MCF 10A (cell line): ENCODE data around the gene EPGN. TPM values are rescaled to one million over a fixed set of nuclear protein-coding genes. Genes with fewer than 3 reads are reported as not detected.

Experiments
- BruUV-seq: library from RNA; stranded (reverse); fragments of 400-500 nt; replicated peaks from 2 replicates; lab custom pipeline; 2021; lab: Mats Ljungman, UMichigan
- CTCF ChIA-PET: fragments of 300-600 bp; sonication (Branson Sonifier 250); formaldehyde crosslinking; extraction: SDS; loops from one replicate; lab custom pipeline; 2021; ENCODE audit warnings: antibody characterized with exemption, inconsistent platforms; lab: Yijun Ruan, JAX
- POLR2A ChIA-PET: fragments of 300-600, 350-650 bp; sonication (Branson Sonifier 250); formaldehyde crosslinking; extraction: SDS; loops from one replicate; lab custom pipeline; 2020; ENCODE audit warnings: antibody characterized with exemption, inconsistent platforms; lab: Yijun Ruan, JAX
- DNase-seq: peaks from one replicate; pipeline ENCODE4 v3.0.0-alpha.2; 2018; ENCODE audit not compliant: unreplicated experiment
- H3K27ac Mint-ChIP-seq: one replicate; pipeline ENCODE4 v1.8.0; 2022; ENCODE audit warnings: mild to moderate bottlenecking, low read depth, mixed read lengths; ENCODE audit not compliant: unreplicated experiment
- H3K27me3 Mint-ChIP-seq: one replicate; pipeline ENCODE4 v1.8.0; 2022; ENCODE audit warnings: mixed read lengths; ENCODE audit not compliant: insufficient read depth, unreplicated experiment
- H3K36me3 Mint-ChIP-seq: one replicate; pipeline ENCODE4 v1.8.0; 2022; ENCODE audit warnings: mild to moderate bottlenecking, moderate library complexity, mixed read lengths; ENCODE audit not compliant: insufficient read depth, unreplicated experiment
- H3K4me1 Mint-ChIP-seq: one replicate; pipeline ENCODE4 v1.8.0; 2022; ENCODE audit warnings: mixed read lengths; ENCODE audit not compliant: insufficient read depth, unreplicated experiment
- H3K4me3 Mint-ChIP-seq: one replicate; pipeline ENCODE4 v1.8.0; 2022; ENCODE audit warnings: mild to moderate bottlenecking, moderate library complexity, mixed read lengths; ENCODE audit not compliant: unreplicated experiment
- H3K9me3 Mint-ChIP-seq: one replicate; pipeline ENCODE4 v1.8.0; 2022; ENCODE audit warnings: mixed read lengths; ENCODE audit not compliant: unreplicated experiment
- CTCF ChIP-seq: fragments of 200-600 bp; IDR thresholded peaks from one replicate; pipeline ENCODE4 v1.8.0; 2022; ENCODE audit warnings: antibody characterized with exemption, mild to moderate bottlenecking; ENCODE audit not compliant: unreplicated experiment
- intact Hi-C: fragments of 100-400 bp; cut with micrococcal nuclease; formaldehyde crosslinking; loops from 2 replicates; pipeline ENCODE4 v1.14.1; 2022
- total RNA-seq: library from RNA; stranded (reverse); gene quantifications from 2 replicates; pipeline ENCODE4 v1.2.3, GENCODE V29; 2022

The EPGN gene
- total RNA-seq, 1 experiment from 2014 or later: 129 TPM

- H3K4me3 Mint-ChIP-seq: no peak overlapping the region
- H3K36me3 Mint-ChIP-seq: peaks cover 45% of the 10 kb centered on the region
- intact Hi-C loops: loop anchor here (1.0 to 2.0 kb wide), 6 partner anchors 54 to 355 kb away; partner anchors contain the start of gene AREG
- H3K4me1 Mint-ChIP-seq: peaks cover 36% of the 10 kb centered on the region
- CTCF ChIA-PET: interaction anchor here (0.5 to 5.0 kb wide), 43 partner anchors 9 to 362 kb away, joined by 3 to 77 read pairs (median 4); partner anchors contain the start of gene EREG
- peak; percentile 90 for DNase-seq
- no peaks in the 10 kb centered on the region for H3K9me3 Mint-ChIP-seq
- peak; percentile 67 for TF ChIP-seq CTCF
- no peaks in the 10 kb centered on the region for H3K27me3 Mint-ChIP-seq
- no TSS peak for BruUV-seq
- POLR2A ChIA-PET: interaction anchor here (0.6 to 7.7 kb wide), 40 partner anchors 9 to 566 kb away, joined by 3 to 102 read pairs (median 6); partner anchors contain the start of genes AREG, EPGN and EREG
- no peak overlapping the region for H3K27ac Mint-ChIP-seq
Observed at GRCh38 chr4:74320559-74321118, 12.4 kb downstream of the EPGN start.

- no peak for DNase-seq
Observed at GRCh38 chr4:74322301-74322700, 14.0 kb downstream of the EPGN start.

GRCh38 chr4:74323663-74324062 lies 15.4 kb downstream of the EPGN start:
- intact Hi-C loops: no loop called here
- peaks cover 31% of the 10 kb centered on the region for H3K4me1 Mint-ChIP-seq
- H3K4me3 Mint-ChIP-seq: no peak overlapping the region
- ChIA-PET CTCF (no interaction called here), POLR2A (interaction anchor here (0.8 to 1.4 kb wide), 5 partner anchors 9 to 130 kb away, joined by 3 to 6 read pairs (median 3); no protein-coding TSS in a partner anchor)
- BruUV-seq: no TSS peak
- no peak for DNase-seq
- TF ChIP-seq CTCF: no peak
- H3K9me3 Mint-ChIP-seq: no peaks in the 10 kb centered on the region
- peaks cover 23% of the 10 kb centered on the region for H3K36me3 Mint-ChIP-seq
- no peak overlapping the region for H3K27ac Mint-ChIP-seq
- no peaks in the 10 kb centered on the region for H3K27me3 Mint-ChIP-seq

More at GRCh38 chr4:74322301-74322700, 14.0 kb downstream of the EPGN start:
- Mint-ChIP-seq H3K4me1 (peaks cover 20% of the 10 kb centered on the region), H3K27me3 (no peaks in the 10 kb centered on the region), H3K27ac (peak overlapping the region; percentile 42), H3K4me3 (no peak overlapping the region), H3K9me3 (no peaks in the 10 kb centered on the region), H3K36me3 (peaks cover 29% of the 10 kb centered on the region)
- CTCF ChIA-PET: interaction anchor here (0.7 to 4.1 kb wide), 6 partner anchors 48 to 353 kb away, joined by 3 to 77 read pairs (median 26); no protein-coding TSS in a partner anchor
- TF ChIP-seq CTCF: no peak
- intact Hi-C loops: no loop called here
- POLR2A ChIA-PET: interaction anchor here (1.3 to 7.7 kb wide), 9 partner anchors 15 to 353 kb away, joined by 5 to 102 read pairs (median 14); partner anchors contain the start of genes AREG, EPGN and EREG
- BruUV-seq: no TSS peak

- no peak overlapping the region for H3K27ac Mint-ChIP-seq
- no peak for TF ChIP-seq CTCF
Observed at GRCh38 chr4:74324262-74324661, 16.0 kb downstream of the EPGN start.

More at GRCh38 chr4:74324262-74324661, 16.0 kb downstream of the EPGN start:
- no peak overlapping the region for H3K4me3 Mint-ChIP-seq
- no peaks in the 10 kb centered on the region for H3K27me3 Mint-ChIP-seq
- intact Hi-C loops: no loop called here
- H3K36me3 Mint-ChIP-seq: peaks cover 20% of the 10 kb centered on the region
- peaks cover 36% of the 10 kb centered on the region for H3K4me1 Mint-ChIP-seq
- peaks cover 6% of the 10 kb centered on the region for H3K9me3 Mint-ChIP-seq
- no peak for DNase-seq
- CTCF ChIA-PET: interaction anchor here (0.6 to 1.0 kb wide), 2 partner anchors 14 to 58 kb away, joined by 3 to 4 read pairs; no protein-coding TSS in a partner anchor
- POLR2A ChIA-PET: interaction anchor here (0.5 to 1.4 kb wide), 4 partner anchors 12 to 130 kb away, joined by 3 to 5 read pairs (median 4); no protein-coding TSS in a partner anchor
- BruUV-seq: no TSS peak
